Upper lobe of right lung (tissue), 1 donor: ENCODE measurements around the gene ABCF1. TPM values are rescaled to one million over a fixed set of nuclear protein-coding genes. Genes with fewer than 3 reads are reported as not detected.
A peak's percentile ranks its signal among the peaks of the same experiment; 100 is the strongest.

Experiments used
- ATAC-seq: fragments of 200-7000 bp; cut with Tn5 transposase; one replicate; pipeline ENCODE4 v1.9.1; 2020; ENCODE audit warnings: mild to moderate bottlenecking, moderate library complexity
- DNase-seq: peaks from one replicate; pipeline ENCODE4 v3.0.0-alpha.2; 2020
- H3K27ac ChIP-seq: fragments of 200-600 bp; one replicate; pipeline ENCODE4 v1.8.0; 2022
- H3K27me3 ChIP-seq: fragments of 200-600 bp; one replicate; pipeline ENCODE4 v1.8.0; 2022; ENCODE audit warnings: mild to moderate bottlenecking
- H3K36me3 ChIP-seq: fragments of 200-600 bp; one replicate; pipeline ENCODE4 v1.8.0; 2022
- H3K4me1 ChIP-seq: fragments of 200-600 bp; one replicate; pipeline ENCODE4 v1.8.0; 2022
- H3K4me3 ChIP-seq: fragments of 200-600 bp; one replicate; pipeline ENCODE4 v1.8.0; 2022; ENCODE audit warnings: mild to moderate bottlenecking
- H3K9me3 ChIP-seq: fragments of 200-600 bp; one replicate; pipeline ENCODE4 v1.8.0; 2022
- CTCF ChIP-seq: fragments of 200-600 bp; IDR thresholded peaks from one replicate; pipeline ENCODE4 v1.8.0; 2022; ENCODE audit warnings: antibody characterized with exemption
- intact Hi-C: fragments of 100-400 bp; cut with DNase I; formaldehyde crosslinking; loops from one replicate; pipeline ENCODE4 v1.11.0; 2022
- total RNA-seq: library from RNA; stranded (reverse); fragmentation: NEBNext Ultra II Directional; extraction: Animal tissue kit (Norgen Biotek cat#: 25700); gene quantifications from one replicate; pipeline ENCODE4 v1.2.1, GENCODE V29; 2021
- donor health status: DM: no; HTN: yes; CAD: no; lungs with severe emphysema.

Gene ABCF1
- total RNA-seq, 1 donor from 2014 or later = 42.5 TPM

GRCh38 chr6:30603961-30604360 lies 32.7 kb downstream of the ABCF1 start:
- no peak overlapping the region for H3K27ac ChIP-seq
- intact Hi-C loops = loop anchor here (5.0 kb wide), 1 partner anchor 122 kb away; no protein-coding TSS in a partner anchor
- TF ChIP-seq CTCF = no peak
- ATAC-seq (no peak), DNase-seq (no peak)
- no peaks in the 10 kb centered on the region for H3K4me1 ChIP-seq
- H3K9me3 ChIP-seq = no peaks in the 10 kb centered on the region
- H3K4me3 ChIP-seq = no peak overlapping the region
- no peaks in the 10 kb centered on the region for H3K27me3 ChIP-seq
- H3K36me3 ChIP-seq = peaks cover 86% of the 10 kb centered on the region

GRCh38 chr6:30610065-30610464 lies 38.8 kb downstream of the ABCF1 start:
- peaks cover 48% of the 10 kb centered on the region for H3K36me3 ChIP-seq
- H3K9me3 ChIP-seq = no peaks in the 10 kb centered on the region
- H3K4me1 ChIP-seq = peaks cover 30% of the 10 kb centered on the region
- H3K4me3 ChIP-seq = no peak overlapping the region
- intact Hi-C loops = no loop called here
- no peak for TF ChIP-seq CTCF
- ATAC-seq = no peak
- H3K27ac ChIP-seq = no peak overlapping the region
- DNase-seq = no peak
- no peaks in the 10 kb centered on the region for H3K27me3 ChIP-seq

GRCh38 chr6:30611150-30611855 lies 40.1 kb downstream of the ABCF1 start:
- no peaks in the 10 kb centered on the region for H3K9me3 ChIP-seq
- peaks cover 30% of the 10 kb centered on the region for H3K4me1 ChIP-seq
- H3K27me3 ChIP-seq = no peaks in the 10 kb centered on the region
- ATAC-seq = no peak
- no peak for DNase-seq
- H3K36me3 ChIP-seq = peaks cover 39% of the 10 kb centered on the region
- no peak overlapping the region for H3K27ac ChIP-seq
- no peak overlapping the region for H3K4me3 ChIP-seq
- no peak for TF ChIP-seq CTCF
- intact Hi-C loops = no loop called here

- no peak for ATAC-seq
- no peak for TF ChIP-seq CTCF
- DNase-seq = no peak
- H3K4me1 ChIP-seq = peaks cover 30% of the 10 kb centered on the region
- no peak overlapping the region for H3K4me3 ChIP-seq
- no peak overlapping the region for H3K27ac ChIP-seq
- peaks cover 39% of the 10 kb centered on the region for H3K36me3 ChIP-seq
- intact Hi-C loops = no loop called here
- H3K27me3 ChIP-seq = no peaks in the 10 kb centered on the region
- no peaks in the 10 kb centered on the region for H3K9me3 ChIP-seq
Observed at GRCh38 chr6:30611856-30612194, 40.6 kb downstream of the ABCF1 start.

GRCh38 chr6:30612213-30612612 lies 41.0 kb downstream of the ABCF1 start:
- TF ChIP-seq CTCF = peak; percentile 41
- Histone ChIP-seq H3K9me3 (no peaks in the 10 kb centered on the region), H3K27ac (peak overlapping the region; percentile 20), H3K36me3 (peaks cover 37% of the 10 kb centered on the region), H3K27me3 (no peaks in the 10 kb centered on the region), H3K4me3 (no peak overlapping the region), H3K4me1 (peaks cover 30% of the 10 kb centered on the region)
- DNase-seq (no peak), ATAC-seq (no peak)
- intact Hi-C loops = no loop called here
